IMR-90 (cell line): Measurements from ENCODE around the gene SLCO2B1. TPM values are rescaled to one million over a fixed set of nuclear protein-coding genes. Genes with fewer than 3 reads are reported as not detected.

Experiments
- ATAC-seq: fragments of 200-7000 bp; cut with Tn5 transposase; 2 replicates; pipeline ENCODE4 v1.9.1; 2020; ENCODE audit warnings: low read depth, mild to moderate bottlenecking, moderate library complexity
- BruUV-seq: library from RNA; stranded (reverse); fragments of 400-500 nt; replicated peaks from 2 replicates; lab custom pipeline; 2021; lab: Mats Ljungman, UMichigan
- CTCF ChIA-PET: fragments of 300-600 bp; formaldehyde crosslinking; extraction: SDS; loops from one replicate; lab custom pipeline; 2021; ENCODE audit warnings: antibody characterized with exemption; lab: Yijun Ruan, JAX
- POLR2A ChIA-PET: fragments of 300-600 bp; sonication (Branson Sonifier 250); formaldehyde crosslinking; loops from one replicate; lab custom pipeline; 2022; ENCODE audit warnings: antibody characterized with exemption; ENCODE audit not compliant: unreplicated experiment; lab: Charles Lee
- DNase-seq: peaks from one replicate; pipeline ENCODE4 v3.0.0; 2013
- H2AFZ ChIP-seq: replicated peaks from 2 replicates; pipeline ENCODE3; 2013; ENCODE audit warnings: low read length, mild to moderate bottlenecking; ENCODE audit not compliant: poor library complexity
- H2AK5ac ChIP-seq: 2 replicates; pipeline ENCODE4 v1.6.1; 2013; ENCODE audit warnings: low read depth, low read length, inconsistent platforms
- H2AK9ac ChIP-seq: replicated peaks from 2 replicates; pipeline ENCODE3; 2013; ENCODE audit warnings: mild to moderate bottlenecking, low read depth, low read length, moderate library complexity; ENCODE audit not compliant: poor library complexity
- H2BK120ac ChIP-seq: 2 replicates; pipeline ENCODE4 v1.6.1; 2013; ENCODE audit warnings: low read depth, low read length, inconsistent platforms
- H2BK15ac ChIP-seq: 3 replicates; pipeline ENCODE4 v1.6.1; 2013; ENCODE audit warnings: low read depth, low read length, inconsistent platforms
- H2BK20ac ChIP-seq: 2 replicates; pipeline ENCODE4 v1.6.1; 2013; ENCODE audit warnings: low read depth, mild to moderate bottlenecking, inconsistent platforms, low read length, moderate library complexity
- H2BK5ac ChIP-seq: 2 replicates; pipeline ENCODE4 v1.6.1; 2013; ENCODE audit warnings: mild to moderate bottlenecking, low read depth, low read length, inconsistent platforms; ENCODE audit not compliant: poor library complexity, severe bottlenecking
- H3K14ac ChIP-seq: replicated peaks from 2 replicates; pipeline ENCODE4 v1.6.1; 2013; ENCODE audit warnings: low read depth, low read length, inconsistent platforms
- H3K18ac ChIP-seq: 2 replicates; pipeline ENCODE4 v1.6.1; 2013; ENCODE audit warnings: low read depth, low read length, control low read depth
- H3K23ac ChIP-seq: 2 replicates; pipeline ENCODE4 v1.6.1; 2013; ENCODE audit warnings: low read depth, low read length, inconsistent platforms
- H3K27ac ChIP-seq: 2 replicates; pipeline ENCODE4 v1.5.1; 2013; ENCODE audit warnings: mild to moderate bottlenecking, control low read depth, low read length; ENCODE audit not compliant: insufficient read depth
- H3K27me3 ChIP-seq: 2 replicates; pipeline ENCODE4 v1.6.1; 2013; ENCODE audit warnings: low read length; ENCODE audit not compliant: control insufficient read depth, insufficient read depth
- H3K36me3 ChIP-seq: 2 replicates; pipeline ENCODE4 v1.6.1; 2013; ENCODE audit warnings: low read length, mixed read lengths; ENCODE audit not compliant: control insufficient read depth, insufficient read depth
- H3K4ac ChIP-seq: 2 replicates; pipeline ENCODE4 v1.6.1; 2013; ENCODE audit warnings: low read depth, low read length, inconsistent platforms
- H3K4me1 ChIP-seq: 2 replicates; pipeline ENCODE4 v1.6.1; 2013; ENCODE audit warnings: low read length, mixed read lengths; ENCODE audit not compliant: control insufficient read depth, insufficient read depth
- H3K4me2 ChIP-seq: 2 replicates; pipeline ENCODE4 v1.6.1; 2013; ENCODE audit warnings: low read depth, mild to moderate bottlenecking, control low read depth, low read length, moderate library complexity
- H3K4me3 ChIP-seq: 2 replicates; pipeline ENCODE4 v1.5.1; 2013; ENCODE audit warnings: low read depth, mild to moderate bottlenecking, control low read depth, low read length, moderate library complexity; ENCODE audit not compliant: insufficient read depth
- H3K56ac ChIP-seq: 2 replicates; pipeline ENCODE4 v1.6.1; 2013; ENCODE audit warnings: low read length, inconsistent platforms; ENCODE audit not compliant: insufficient read depth; ENCODE audit errors: extremely low read depth
- H3K79me1 ChIP-seq, 2 experiments: 2 replicates each; pipeline ENCODE4 v1.6.1; 2013; ENCODE audit warnings: low read length in 2 of 2, inconsistent platforms in 1 of 2, low read depth in 1 of 2
- H3K9ac ChIP-seq: 2 replicates; pipeline ENCODE4 v1.6.1; 2013; ENCODE audit warnings: low read depth, low read length, control low read depth
- H3K9me1 ChIP-seq: 2 replicates; pipeline ENCODE4 v1.6.1; 2013; ENCODE audit warnings: low read length, inconsistent platforms; ENCODE audit not compliant: insufficient read depth
- H3K9me3 ChIP-seq: 2 replicates; pipeline ENCODE4 v1.6.1; 2013; ENCODE audit warnings: low read length; ENCODE audit not compliant: control insufficient read depth, insufficient read depth
- H4K20me1 ChIP-seq: 2 replicates; pipeline ENCODE4 v1.6.1; 2013; ENCODE audit warnings: low read length, inconsistent platforms; ENCODE audit not compliant: insufficient read depth
- H4K5ac ChIP-seq: 2 replicates; pipeline ENCODE4 v1.6.1; 2013; ENCODE audit warnings: mild to moderate bottlenecking, low read depth, low read length, control low read depth
- H4K8ac ChIP-seq, 2 experiments: 2 replicates each; pipeline ENCODE4 v1.6.1; 2013; ENCODE audit warnings: low read depth in 2 of 2, low read length in 2 of 2, control low read depth in 1 of 2, inconsistent platforms in 1 of 2
- H4K91ac ChIP-seq: 2 replicates; pipeline ENCODE4 v1.6.1; 2013; ENCODE audit warnings: low read depth, low read length, inconsistent platforms; ENCODE audit not compliant: insufficient read depth
- BHLHE40 ChIP-seq: fragments of 150-350 bp; IDR thresholded peaks from 2 replicates; pipeline ENCODE4 v1.6.1; 2016; ENCODE audit warnings: mild to moderate bottlenecking, low read depth, low read length
- FOS ChIP-seq: fragments of 150-350 bp; IDR thresholded peaks from 2 replicates; pipeline ENCODE4 v1.6.1; 2016; ENCODE audit warnings: low read depth, low read length
- MAZ ChIP-seq: IDR thresholded peaks from 2 replicates; pipeline ENCODE4 v1.6.1; 2012; ENCODE audit warnings: low read depth, mild to moderate bottlenecking, low read length, improper control_type of control experiment, moderate library complexity, borderline replicate concordance
- MXI1 ChIP-seq: IDR thresholded peaks from 2 replicates; pipeline ENCODE4 v1.6.1; 2012; ENCODE audit warnings: low read depth, mild to moderate bottlenecking, low read length, moderate library complexity, borderline replicate concordance
- NFE2L2 ChIP-seq: fragments of 150-350 bp; IDR thresholded peaks from 2 replicates; pipeline ENCODE4 v1.6.1; 2016; ENCODE audit warnings: low read depth, mild to moderate bottlenecking, low read length
- RCOR1 ChIP-seq: IDR thresholded peaks from 2 replicates; pipeline ENCODE4 v1.6.1; 2012; ENCODE audit warnings: mild to moderate bottlenecking, low read length, improper control_type of control experiment; ENCODE audit not compliant: insufficient replicate concordance
- RFX5 ChIP-seq: IDR thresholded peaks from 2 replicates; pipeline ENCODE4 v1.8.0; 2012; ENCODE audit warnings: low read depth, mild to moderate bottlenecking, low read length, moderate library complexity
- WGBS, 2 experiments: methylation state at CpG; one replicate each; pipeline versions ENCODE4 v1.1.5 to v1.1.7; 2013; ENCODE audit warnings: missing lambda C conversion rate in 2 of 2; ENCODE audit not compliant: insufficient read length in 1 of 2; ENCODE audit errors: extremely low coverage in 2 of 2; 5-methylcytosine and 5-hydroxymethylcytosine counted together
- dilution Hi-C: fragments of 300-500 bp; cut with HindIII; formaldehyde crosslinking; loops from one replicate; pipeline ENCODE4 v1.14.3; 2018; ENCODE audit warnings: low sequenced_read_pairs; ENCODE audit not compliant: unreplicated experiment
- in situ Hi-C: fragments of 300-500 bp; cut with MboI; formaldehyde crosslinking; loops from 3 replicates; pipeline ENCODE4 v1.14.3; 2019; ENCODE audit warnings: low sequenced_read_pairs, inconsistent platforms, mixed read lengths
- intact Hi-C: fragments of 100-400 bp; cut with micrococcal nuclease; formaldehyde crosslinking; loops from 2 replicates; pipeline ENCODE4 v1.10.0; 2022
- polyA plus RNA-seq, 3 experiments: library from polyadenylated mRNA; depleted of rRNA; stranded (reverse); fragments of >200 nt; gene quantifications; 2 replicates each; pipeline ENCODE4 v1.2.3, GENCODE V29; 2012; ENCODE audit warnings: low replicate concordance in 1 of 3
- total RNA-seq: library from RNA; depleted of rRNA; stranded (reverse); fragments of >200 nt; gene quantifications from 2 replicates; pipeline ENCODE4 v1.2.3, GENCODE V29; 2012

SLCO2B1 gene
- total and polyA plus RNA-seq, 2 of the 4 experiments (the other 2 are of a cell fraction): not detected

DNA sequence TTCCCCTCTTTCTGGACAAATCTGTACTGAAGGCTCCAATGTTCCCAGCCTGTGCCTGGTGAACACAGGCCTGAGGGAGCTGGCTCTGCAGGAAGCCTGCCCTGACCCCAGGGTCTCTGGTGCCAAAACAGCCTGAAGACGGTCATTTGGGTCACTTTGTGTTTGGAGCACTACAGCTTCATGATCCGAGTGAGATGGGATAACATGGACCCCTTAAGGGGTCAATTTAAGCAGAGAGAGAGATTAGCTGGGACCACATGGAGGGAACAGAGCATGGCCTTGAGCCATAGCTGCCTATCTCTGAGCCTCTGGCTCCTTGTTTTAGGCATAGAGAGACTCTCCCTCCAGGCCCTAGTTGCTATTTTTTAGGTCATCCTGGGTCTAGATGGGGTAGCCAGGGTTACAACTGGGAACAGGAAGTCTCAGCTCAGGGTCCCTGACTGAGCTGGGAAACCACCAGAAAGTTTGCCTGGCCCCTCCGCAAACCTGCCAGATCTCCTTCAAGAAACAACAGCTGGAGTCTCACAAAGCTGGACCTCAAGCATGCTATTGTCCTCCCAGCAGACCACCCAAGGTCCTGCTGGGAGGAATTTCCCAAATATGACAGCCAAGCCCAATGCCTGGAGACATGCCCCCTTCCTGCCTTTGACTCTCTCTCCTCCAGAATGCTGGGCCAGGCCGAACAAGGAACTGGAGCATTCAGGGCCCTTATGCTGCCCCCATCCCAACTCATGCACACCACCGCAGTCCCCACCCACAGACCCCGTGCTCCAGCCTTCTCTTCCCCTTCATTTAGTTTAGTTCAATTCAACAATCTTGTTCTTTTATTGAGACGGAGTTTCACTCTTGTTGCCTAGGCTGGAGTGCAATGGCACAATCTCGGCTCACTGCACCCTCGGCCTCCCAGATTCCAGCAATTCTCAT, 4.0 kb downstream of the SLCO2B1 start:
- H3K9me3 ChIP-seq: no peaks in the 10 kb centered on the region
- no peak overlapping the region for H2BK20ac ChIP-seq
- no peak overlapping the region for H3K9ac ChIP-seq
- no peak overlapping the region for H4K5ac ChIP-seq
- WGBS, 2 experiments: 59% methylated on average over 7 of the region's 9 CpGs; no CpG with 5 or more reads in 1 of the 2 experiments
- no peak overlapping the region for H2BK120ac ChIP-seq
- H2BK5ac ChIP-seq: no peak overlapping the region
- no peak for TF ChIP-seq NFE2L2
- no peak for TF ChIP-seq FOS
- TF ChIP-seq RFX5: no peak
- no peak for TF ChIP-seq MAZ
- TF ChIP-seq BHLHE40: no peak
- TF ChIP-seq MXI1: no peak
- no peak for TF ChIP-seq RCOR1
- H3K23ac ChIP-seq: no peak overlapping the region
- H3K4me2 ChIP-seq: no peak overlapping the region
- H3K4ac ChIP-seq: no peak overlapping the region
- BruUV-seq: no TSS peak
- H4K20me1 ChIP-seq: no peaks in the 10 kb centered on the region
- H3K27me3 ChIP-seq: peaks cover 50% of the 10 kb centered on the region
- no peak overlapping the region for H3K4me3 ChIP-seq
- H3K14ac ChIP-seq: no peak overlapping the region
- DNase-seq (no peak), ATAC-seq (no peak)
- CTCF ChIA-PET: interaction anchor here (0.7 kb wide), 1 partner anchor 14 kb away, joined by 3 read pairs; no protein-coding TSS in a partner anchor
- in situ Hi-C loops: no loop called here
- POLR2A ChIA-PET: no interaction called here
- dilution Hi-C loops: no loop called here
- H2AK5ac ChIP-seq: no peak overlapping the region
- no peaks in the 10 kb centered on the region for H3K79me1 ChIP-seq
- no peak overlapping the region for H3K18ac ChIP-seq
- no peak overlapping the region for H2BK15ac ChIP-seq
- no peak overlapping the region for H2AK9ac ChIP-seq
- H4K8ac ChIP-seq: no peak overlapping the region
- no peaks in the 10 kb centered on the region; the same call in 1 of the 2 replicates for H3K9me1 ChIP-seq
- no peak overlapping the region for H3K56ac ChIP-seq
- H2AFZ ChIP-seq: no peak overlapping the region
- no peak overlapping the region for H4K91ac ChIP-seq
- no peaks in the 10 kb centered on the region for H3K36me3 ChIP-seq
- H3K4me1 ChIP-seq: no peaks in the 10 kb centered on the region
- H3K27ac ChIP-seq: no peak overlapping the region
- intact Hi-C loops: no loop called here
